HG02938 (cell line): ENCODE measurements around the gene PLB1.

Experiments used
- ATAC-seq: cut with Tn5 transposase; IDR thresholded peaks from one replicate; pipeline ENCODE4 v1.9.1; 2021; ENCODE audit warnings: mild to moderate bottlenecking, moderate library complexity; ENCODE audit not compliant: unreplicated experiment

PLB1 gene

GRCh38 chr2:28558158-28558820, 62.4 kb downstream of the PLB1 start:
- no peak for ATAC-seq

GRCh38 chr2:28558918-28559317, 63.1 kb downstream of the PLB1 start:
- no peak for ATAC-seq

- ATAC-seq: no peak
Measured at GRCh38 chr2:28563869-28564268, 68.0 kb downstream of the PLB1 start.

- no peak for ATAC-seq
Measured at GRCh38 chr2:28564346-28564745, 68.5 kb downstream of the PLB1 start.

GRCh38 chr2:28565033-28565432, 69.2 kb downstream of the PLB1 start:
- no peak for ATAC-seq

GRCh38 chr2:28565720-28566295, 69.9 kb downstream of the PLB1 start:
- no peak for ATAC-seq

- peak; percentile 94 for ATAC-seq
Measured at GRCh38 chr2:28566521-28567041, 70.7 kb downstream of the PLB1 start.

- ATAC-seq: no peak
Measured at GRCh38 chr2:28567061-28567471, 71.2 kb downstream of the PLB1 start.

- no peak for ATAC-seq
Measured at GRCh38 chr2:28568036-28568435, 72.2 kb downstream of the PLB1 start.

GRCh38 chr2:28568533-28568932, 72.7 kb downstream of the PLB1 start:
- ATAC-seq: no peak

GRCh38 chr2:28570431-28570830, 74.6 kb downstream of the PLB1 start:
- no peak for ATAC-seq

GRCh38 chr2:28576714-28577113, 80.9 kb downstream of the PLB1 start:
- ATAC-seq: no peak

GRCh38 chr2:28577791-28578680, 82.2 kb downstream of the PLB1 start:
- ATAC-seq: no peak

GRCh38 chr2:28578774-28579173, 82.9 kb downstream of the PLB1 start:
- ATAC-seq: no peak

- no peak for ATAC-seq
Measured at GRCh38 chr2:28579606-28580005, 83.7 kb downstream of the PLB1 start.

- no peak for ATAC-seq
Measured at GRCh38 chr2:28580078-28580477, 84.2 kb downstream of the PLB1 start.

- no peak for ATAC-seq
Measured at GRCh38 chr2:28581312-28581711, 85.5 kb downstream of the PLB1 start.

- ATAC-seq: no peak
Measured at GRCh38 chr2:28582152-28582551, 86.3 kb downstream of the PLB1 start.

GRCh38 chr2:28582595-28582994, 86.7 kb downstream of the PLB1 start:
- ATAC-seq: no peak

GRCh38 chr2:28583899-28584553, 88.2 kb downstream of the PLB1 start:
- no peak for ATAC-seq

- no peak for ATAC-seq
Measured at GRCh38 chr2:28586867-28587266, 91.0 kb downstream of the PLB1 start.
